Osteocyte (in vitro differentiated cells): ENCODE results near the gene JCAD. TPM values are rescaled to one million over a fixed set of nuclear protein-coding genes. Genes with fewer than 3 reads are reported as not detected.

Experiments
- DNase-seq: peaks from one replicate; pipeline ENCODE4 v3.0.0; 2021; ENCODE audit warnings: mixed read lengths; ENCODE audit not compliant: unreplicated experiment; ENCODE audit errors: extremely low spot score
- H3K27ac Mint-ChIP-seq: one replicate; pipeline ENCODE4 v1.8.0; 2021; ENCODE audit warnings: mild to moderate bottlenecking, mixed read lengths; ENCODE audit not compliant: unreplicated experiment
- H3K27me3 Mint-ChIP-seq: one replicate; pipeline ENCODE4 v1.8.0; 2021; ENCODE audit warnings: mixed read lengths; ENCODE audit not compliant: unreplicated experiment
- H3K36me3 Mint-ChIP-seq: one replicate; pipeline ENCODE4 v1.8.0; 2021; ENCODE audit warnings: mixed read lengths; ENCODE audit not compliant: unreplicated experiment
- H3K4me1 Mint-ChIP-seq: one replicate; pipeline ENCODE4 v1.8.0; 2021; ENCODE audit warnings: mixed read lengths; ENCODE audit not compliant: unreplicated experiment
- H3K4me3 Mint-ChIP-seq: one replicate; pipeline ENCODE4 v1.8.0; 2021; ENCODE audit warnings: mild to moderate bottlenecking, moderate library complexity, mixed read lengths; ENCODE audit not compliant: unreplicated experiment
- H3K9me3 Mint-ChIP-seq: one replicate; pipeline ENCODE4 v1.8.0; 2021; ENCODE audit warnings: mixed read lengths; ENCODE audit not compliant: unreplicated experiment
- CTCF ChIP-seq: fragments of 200-600 bp; sonication (generic); IDR thresholded peaks from 2 replicates; pipeline ENCODE4 v1.5.0; 2021; ENCODE audit warnings: antibody characterized with exemption, mild to moderate bottlenecking, moderate library complexity
- total RNA-seq: library from RNA; stranded (reverse); gene quantifications from 2 replicates; pipeline ENCODE4 v1.2.1, GENCODE V29; 2021

The JCAD gene
- total RNA-seq, 1 donor from 2014 or later: 7.5 TPM

GRCh38 chr10:30046476-30046875 lies 12.9 kb downstream of the JCAD start:
- Mint-ChIP-seq H3K36me3 (peaks cover 14% of the 10 kb centered on the region), H3K4me1 (no peaks in the 10 kb centered on the region), H3K4me3 (no peak overlapping the region), H3K27me3 (peaks cover 18% of the 10 kb centered on the region), H3K27ac (no peak overlapping the region), H3K9me3 (no peaks in the 10 kb centered on the region)
- no peak for TF ChIP-seq CTCF
- DNase-seq: no peak

- Mint-ChIP-seq H3K27ac (no peak overlapping the region), H3K9me3 (no peaks in the 10 kb centered on the region), H3K36me3 (peaks cover 14% of the 10 kb centered on the region), H3K27me3 (peaks cover 18% of the 10 kb centered on the region), H3K4me3 (no peak overlapping the region), H3K4me1 (no peaks in the 10 kb centered on the region)
- no peak for DNase-seq
- no peak for TF ChIP-seq CTCF
Measured at GRCh38 chr10:30045961-30046360, 13.4 kb downstream of the JCAD start.

- Mint-ChIP-seq H3K4me3 (no peak overlapping the region), H3K9me3 (no peaks in the 10 kb centered on the region), H3K4me1 (no peaks in the 10 kb centered on the region), H3K36me3 (peaks cover 17% of the 10 kb centered on the region), H3K27ac (no peak overlapping the region), H3K27me3 (peaks cover 7% of the 10 kb centered on the region)
- DNase-seq: no peak
- TF ChIP-seq CTCF: no peak
Measured at GRCh38 chr10:30043476-30044270, 15.7 kb downstream of the JCAD start.

- no peak for TF ChIP-seq CTCF
- no peak overlapping the region for H3K4me3 Mint-ChIP-seq
- peaks cover 17% of the 10 kb centered on the region for H3K36me3 Mint-ChIP-seq
- no peaks in the 10 kb centered on the region for H3K9me3 Mint-ChIP-seq
- H3K27ac Mint-ChIP-seq: no peak overlapping the region
- DNase-seq: no peak
- no peaks in the 10 kb centered on the region for H3K4me1 Mint-ChIP-seq
- peaks cover 3% of the 10 kb centered on the region for H3K27me3 Mint-ChIP-seq
Measured at GRCh38 chr10:30042820-30043219, 16.6 kb downstream of the JCAD start.

GRCh38 chr10:30041196-30042105 lies 17.9 kb downstream of the JCAD start:
- Mint-ChIP-seq H3K9me3 (no peaks in the 10 kb centered on the region), H3K4me3 (no peak overlapping the region), H3K27me3 (peaks cover 3% of the 10 kb centered on the region), H3K27ac (no peak overlapping the region), H3K4me1 (no peaks in the 10 kb centered on the region), H3K36me3 (peaks cover 16% of the 10 kb centered on the region)
- DNase-seq: no peak
- TF ChIP-seq CTCF: no peak
